ENCODE results near the gene PIK3CD.
"Not testable (repeated sequence)": the region's sequence is repeated elsewhere in the genome, so short reads cannot be mapped to it uniquely, and the experiment has no call there.

Gene PIK3CD

GRCh38 chr1:9621032-9621431, 30.5 kb upstream of the PIK3CD start:
- no peak for DNase-seq (ENCODE audit: low read depth in 1 of 2, low spot score in 1 of 2)

DNA sequence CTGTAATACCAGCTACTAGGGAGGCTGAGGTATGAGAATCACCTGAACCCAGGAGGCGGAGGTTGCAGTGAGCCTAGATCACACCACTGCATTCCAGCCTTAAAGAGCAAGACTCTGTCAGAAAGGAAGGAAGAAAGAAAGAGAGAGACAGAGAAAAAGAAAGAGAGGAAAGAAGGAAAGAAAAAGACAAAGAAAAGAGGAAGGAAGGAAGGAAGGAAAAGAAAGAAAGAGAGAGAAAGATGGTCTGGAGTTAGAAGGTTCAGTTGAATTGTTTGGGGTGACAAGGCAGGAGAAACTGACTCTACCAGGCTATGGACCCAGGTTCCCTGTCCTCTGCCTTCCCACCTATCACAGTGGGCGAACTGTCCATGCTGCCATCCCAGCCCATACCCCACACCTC, 27.4 kb upstream of the PIK3CD start:
- no peak for DNase-seq (ENCODE audit: low read depth in 1 of 2, low spot score in 1 of 2)

DNA sequence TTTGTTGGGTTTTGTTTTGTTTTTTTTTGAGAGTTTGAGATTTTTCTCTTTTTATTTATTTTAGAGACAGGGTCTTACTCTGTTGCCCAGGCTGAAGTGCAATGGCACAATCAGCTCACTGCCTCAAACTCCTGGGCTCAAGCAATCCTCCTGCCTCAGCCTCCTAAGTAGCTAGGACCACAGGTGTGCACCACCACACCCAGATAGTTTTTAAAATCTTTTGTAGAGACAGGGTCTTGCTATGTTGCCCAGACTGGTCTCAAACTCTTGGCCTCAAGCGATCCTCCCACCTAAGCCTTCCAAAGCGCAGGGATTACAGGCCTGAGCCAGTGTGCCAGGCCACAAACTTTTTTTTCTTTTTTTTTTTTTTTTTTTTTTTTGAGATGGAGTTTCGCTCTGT, 26.5 kb upstream of the PIK3CD start:
- not testable (repeated sequence) for DNase-seq (ENCODE audit: low read depth in 1 of 2, low spot score in 1 of 2)

DNA sequence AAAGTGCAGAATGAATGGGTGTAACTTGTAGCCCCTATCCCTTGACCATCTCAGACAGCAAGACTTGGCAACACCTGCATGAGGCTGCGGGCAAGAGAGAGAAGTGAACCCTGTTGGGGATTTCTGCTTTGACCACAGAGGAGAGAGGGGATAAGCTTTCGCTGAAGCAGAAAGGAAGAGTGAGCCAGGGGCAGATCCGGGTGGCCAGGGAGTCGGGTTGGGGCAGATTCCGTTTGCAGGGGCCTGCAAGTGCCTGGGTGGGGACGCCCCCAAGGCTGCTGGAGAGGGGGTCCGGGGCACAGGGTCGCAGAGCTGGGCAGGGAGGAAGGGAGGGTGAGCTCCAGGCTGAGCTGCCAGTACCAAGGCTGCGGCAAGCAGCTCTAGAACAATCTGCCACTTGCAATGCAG, 25.3 kb upstream of the PIK3CD start:
- DNase-seq (ENCODE audit: low read depth in 1 of 2, low spot score in 1 of 2): no peak

GRCh38 chr1:9628541-9629444, 22.7 kb upstream of the PIK3CD start:
- peak; percentile 46 to 55 for DNase-seq (ENCODE audit: low read depth in 1 of 2, low spot score in 1 of 2)

GRCh38 chr1:9629445-9630201, 21.9 kb upstream of the PIK3CD start:
- DNase-seq (ENCODE audit: low read depth in 1 of 2, low spot score in 1 of 2): peak; percentile 55

DNA sequence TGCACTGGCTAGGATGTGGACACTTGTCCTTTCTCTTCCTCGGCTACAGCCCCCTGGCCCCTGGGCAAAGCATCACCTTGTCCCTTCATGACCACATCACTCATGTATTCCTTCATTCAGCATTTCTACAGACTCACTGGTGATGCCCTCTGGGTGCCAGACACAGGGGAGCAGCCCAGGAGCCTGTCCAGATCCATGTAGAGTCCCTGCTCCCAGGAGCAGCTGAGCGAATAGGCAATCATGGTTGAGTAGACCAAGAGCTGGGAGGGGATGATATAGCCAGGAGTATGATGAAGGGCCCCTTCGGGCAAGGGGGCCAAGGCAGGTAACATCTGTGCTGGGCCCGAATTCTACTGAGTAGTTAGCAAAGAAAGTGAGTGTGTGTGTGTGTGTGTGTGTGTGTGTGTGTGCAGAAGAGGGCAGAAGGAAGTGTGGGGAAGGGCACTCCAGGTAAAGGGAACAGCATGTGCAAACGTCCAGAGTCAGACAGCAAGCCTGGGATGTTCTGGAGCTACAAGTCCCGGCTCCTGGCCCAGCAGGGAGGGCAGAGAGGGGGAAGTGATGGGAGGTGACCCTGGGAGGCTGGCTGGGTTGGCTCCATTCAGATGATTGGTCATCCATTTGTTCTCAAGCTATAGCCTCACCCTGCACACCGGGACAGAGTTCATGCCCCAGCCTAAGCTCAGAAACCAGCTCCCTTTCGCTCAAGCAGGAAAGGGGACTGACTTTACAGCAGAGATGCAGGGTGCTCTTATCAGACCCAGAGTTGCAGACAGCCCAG, 21.0 kb upstream of the PIK3CD start:
- DNase-seq (ENCODE audit: low read depth in 1 of 2, low spot score in 1 of 2): no peak

- no peak for DNase-seq (ENCODE audit: low read depth in 1 of 2, low spot score in 1 of 2)
These were observed 19.9 kb upstream of the PIK3CD start for GRCh38 chr1:9631613-9632012.

DNA sequence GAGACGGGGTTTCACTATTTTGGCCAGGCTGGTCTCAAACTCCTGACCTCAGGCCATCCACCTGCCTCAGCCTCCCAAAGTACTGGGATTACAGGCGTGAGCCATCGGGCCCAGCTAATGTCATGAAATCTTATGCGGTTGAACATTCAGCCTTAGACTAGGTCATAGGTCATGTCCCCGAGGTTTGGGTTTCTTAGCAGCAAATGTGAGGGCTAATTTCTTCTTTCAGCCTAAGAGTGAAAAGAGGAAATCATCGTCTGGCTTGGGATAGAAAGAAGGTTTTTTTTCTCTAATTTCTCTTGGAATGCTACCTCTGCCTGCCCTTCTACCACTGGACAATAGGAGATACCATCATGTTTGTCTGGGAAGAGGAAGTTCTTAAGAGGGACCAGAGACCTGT, 18.0 kb upstream of the PIK3CD start:
- DNase-seq (ENCODE audit: low read depth in 1 of 2, low spot score in 1 of 2): no peak

DNA sequence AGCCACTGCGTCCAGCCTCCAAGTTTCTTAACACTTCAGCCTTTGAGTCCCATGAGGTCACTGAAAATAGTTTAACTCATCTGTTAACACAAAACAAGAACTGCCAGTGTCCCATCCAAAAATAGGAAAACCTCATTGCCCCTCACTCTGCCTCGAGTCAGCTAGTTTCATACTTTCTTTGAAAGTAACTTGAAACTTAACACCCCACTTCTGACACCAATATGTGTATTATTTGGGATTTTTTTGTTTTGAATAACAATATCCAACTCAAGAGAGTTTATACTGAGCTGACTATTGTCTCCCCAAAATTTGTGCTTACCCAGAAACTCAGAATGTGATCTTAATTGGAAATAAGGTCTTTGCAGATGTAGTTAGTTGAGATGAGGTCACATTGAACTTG, 16.9 kb upstream of the PIK3CD start:
- DNase-seq (ENCODE audit: low read depth in 1 of 2, low spot score in 1 of 2): no peak

- DNase-seq (ENCODE audit: low read depth in 1 of 2, low spot score in 1 of 2): no peak
These were observed 12.3 kb upstream of the PIK3CD start for GRCh38 chr1:9639227-9639626.

DNA sequence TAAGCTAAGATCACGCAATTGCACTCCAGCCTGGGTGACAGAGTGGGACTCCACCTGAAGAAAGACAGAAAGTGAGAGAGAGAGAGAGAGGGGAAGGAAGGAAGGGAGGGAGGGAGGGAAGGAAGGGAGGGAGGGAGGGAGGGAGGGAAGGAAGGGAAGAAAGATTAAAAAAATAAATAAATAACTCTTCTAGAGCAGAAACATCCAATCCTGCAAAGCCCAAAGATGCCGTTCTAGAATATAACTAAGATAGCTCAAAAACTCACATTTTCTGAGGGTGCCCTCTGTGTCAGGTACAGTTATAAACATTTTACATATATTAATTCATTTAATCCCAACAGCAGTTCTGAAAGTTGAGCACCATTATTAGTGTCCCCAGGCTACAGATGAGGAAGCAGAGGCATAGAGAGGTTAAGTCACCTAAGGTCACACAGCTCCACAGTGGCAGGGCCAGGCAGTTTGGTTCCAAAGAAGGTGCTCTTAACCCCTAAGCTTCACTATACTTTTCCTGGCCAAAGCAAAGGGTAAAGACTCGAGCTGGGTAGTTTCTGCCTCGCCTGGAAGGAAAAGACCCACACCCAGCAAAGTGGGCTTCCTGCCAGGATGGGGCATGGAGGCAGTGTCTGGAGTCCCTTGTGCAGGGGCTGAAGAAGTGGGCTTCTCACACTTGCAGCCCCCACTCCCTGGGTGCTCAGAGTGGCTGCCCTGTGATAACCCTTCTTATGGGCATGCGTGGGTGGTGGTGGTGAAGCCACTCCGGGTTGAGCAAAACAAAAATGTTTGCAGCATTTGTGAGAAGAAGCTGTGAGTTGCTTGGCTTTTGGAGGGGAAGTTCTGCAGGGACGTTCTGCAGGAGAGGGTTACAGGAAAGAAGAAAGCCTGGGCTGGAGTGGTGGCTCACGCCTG, 7.9 kb upstream of the PIK3CD start:
- DNase-seq (ENCODE audit: low read depth in 1 of 2, low spot score in 1 of 2): no peak

DNA sequence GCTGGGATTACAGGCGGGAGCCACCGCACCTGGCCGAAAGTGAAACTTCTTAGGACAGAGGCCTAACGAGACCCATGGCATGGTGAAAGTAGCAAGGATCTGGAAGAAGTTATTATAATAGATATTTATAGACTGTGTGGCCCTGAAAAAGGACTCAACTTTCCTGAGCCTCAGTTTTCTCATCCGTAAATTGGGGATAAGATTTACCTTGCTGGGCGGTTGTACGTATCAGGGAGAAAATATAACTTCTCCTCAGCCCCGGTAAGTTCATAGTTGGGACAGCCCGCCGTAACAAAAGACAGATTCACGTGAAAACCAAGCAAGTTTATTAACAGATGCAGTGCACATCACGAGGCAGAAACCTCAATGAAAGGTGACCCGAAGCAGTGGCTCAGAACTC, 5.5 kb upstream of the PIK3CD start:
- no peak for DNase-seq (ENCODE audit: low read depth in 1 of 2, low spot score in 1 of 2)

- no peak for DNase-seq (ENCODE audit: low read depth in 1 of 2, low spot score in 1 of 2)
These were observed 3.4 kb upstream of the PIK3CD start for GRCh38 chr1:9648171-9648570.

GRCh38 chr1:9649769-9650168, 1.8 kb upstream of the PIK3CD start:
- DNase-seq (ENCODE audit: low read depth in 1 of 2, low spot score in 1 of 2): no peak

DNA sequence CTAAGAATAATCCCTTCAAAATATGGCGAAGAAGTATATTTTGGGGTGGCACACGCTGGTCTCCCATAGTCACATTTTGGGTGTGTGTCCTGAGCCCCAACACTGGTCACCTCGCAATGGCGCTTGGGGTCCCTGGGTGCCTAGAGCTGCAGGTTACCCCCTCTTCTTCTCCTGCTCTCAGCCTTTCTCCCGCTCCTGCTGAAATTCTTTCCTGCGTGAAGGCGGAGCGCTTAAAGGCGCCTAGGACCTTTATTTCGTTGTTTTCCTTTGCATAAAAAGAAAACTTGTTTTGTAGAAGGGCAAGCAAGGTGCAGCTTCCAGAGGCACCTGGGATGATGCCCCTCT, 339 bp upstream of the PIK3CD start:
- DNase-seq (ENCODE audit: low read depth in 1 of 2, low spot score in 1 of 2): no peak

DNA sequence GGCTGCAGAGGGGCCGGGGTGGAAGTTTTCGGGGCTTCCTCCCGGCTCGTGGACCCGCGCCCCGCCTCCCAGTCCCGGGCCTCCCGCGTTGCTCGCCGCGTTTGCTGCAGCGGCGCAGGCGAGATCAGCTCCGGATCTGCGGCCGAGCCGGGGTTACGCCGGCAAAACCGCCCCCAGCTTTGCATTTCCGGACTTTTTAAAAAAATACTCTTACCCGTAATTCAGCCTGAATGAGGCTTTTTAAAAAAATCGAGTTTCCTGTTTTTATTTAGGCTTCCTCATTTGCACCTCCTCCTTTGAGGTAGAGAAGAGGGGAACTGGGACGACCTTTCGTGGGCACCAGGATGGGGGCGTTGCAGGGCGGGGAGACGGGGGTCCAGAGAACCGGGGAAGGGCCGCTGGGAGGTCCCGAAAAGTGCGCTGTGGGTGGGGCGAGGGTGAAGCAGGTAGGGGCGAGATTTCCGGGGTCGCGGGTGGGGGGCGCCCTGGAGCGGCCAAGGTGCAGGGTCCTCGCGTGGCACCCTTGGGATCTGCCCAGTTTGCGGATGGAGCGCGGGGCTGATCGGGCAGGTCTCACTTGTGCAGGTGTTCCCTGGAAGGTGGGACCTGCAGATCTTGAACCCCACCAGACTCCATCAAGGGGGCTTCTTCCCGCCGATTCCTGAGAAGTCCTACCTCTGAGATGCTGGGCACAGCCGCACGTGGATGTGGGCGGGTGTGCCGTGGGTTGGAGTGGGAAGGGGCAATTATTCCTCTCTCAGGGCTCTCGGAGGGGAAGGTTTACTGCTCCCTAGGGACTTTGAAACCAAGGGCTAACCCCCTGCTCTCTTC, 1.1 kb downstream of the PIK3CD start:
- DNase-seq (ENCODE audit: low read depth in 1 of 2, low spot score in 1 of 2): peak; percentile 48 to 56

- DNase-seq (ENCODE audit: low read depth in 1 of 2, low spot score in 1 of 2): no peak
These were observed 1.6 kb downstream of the PIK3CD start for GRCh38 chr1:9653210-9653490.

DNA sequence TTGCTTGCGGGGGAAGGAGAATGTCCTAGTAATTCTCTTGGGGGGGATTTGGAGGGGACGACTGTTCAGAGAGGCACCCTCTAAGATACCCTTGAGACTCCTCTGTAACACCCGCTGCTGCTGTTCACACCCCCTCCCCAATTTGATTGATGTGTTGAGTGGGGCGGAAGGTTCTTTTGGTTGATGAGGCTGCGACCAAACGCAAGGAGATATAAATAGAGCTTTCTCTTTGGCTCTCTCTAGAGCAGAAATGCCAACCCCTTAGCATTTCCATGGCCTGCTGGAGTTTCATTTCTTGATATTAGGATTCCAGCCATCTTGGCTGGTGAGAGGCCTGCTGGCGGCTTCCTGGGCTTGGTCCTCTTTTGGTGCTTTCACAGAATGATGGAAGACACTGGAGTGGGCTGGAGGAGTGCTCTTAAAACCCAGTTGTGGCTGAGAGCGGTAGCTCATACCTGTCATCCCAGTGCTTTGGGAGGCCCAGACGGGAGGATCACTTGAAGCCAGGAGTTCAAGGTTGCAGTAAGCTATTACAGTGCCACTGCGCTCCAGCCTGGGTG, 2.0 kb downstream of the PIK3CD start:
- no peak for DNase-seq (ENCODE audit: low read depth in 1 of 2, low spot score in 1 of 2)
